Inflammatory macrophage treated with lipopolysaccharide for 4 hours (primary cell): ENCODE measurements around the gene GALNT17.
"Not testable (repeated sequence)": the region's sequence is repeated elsewhere in the genome, so short reads cannot be mapped to it uniquely, and the experiment has no call there.

Source experiments
- DNase-seq: peaks from one replicate; pipeline ENCODE4 v3.0.0-alpha.2; 2020

Gene GALNT17

DNA sequence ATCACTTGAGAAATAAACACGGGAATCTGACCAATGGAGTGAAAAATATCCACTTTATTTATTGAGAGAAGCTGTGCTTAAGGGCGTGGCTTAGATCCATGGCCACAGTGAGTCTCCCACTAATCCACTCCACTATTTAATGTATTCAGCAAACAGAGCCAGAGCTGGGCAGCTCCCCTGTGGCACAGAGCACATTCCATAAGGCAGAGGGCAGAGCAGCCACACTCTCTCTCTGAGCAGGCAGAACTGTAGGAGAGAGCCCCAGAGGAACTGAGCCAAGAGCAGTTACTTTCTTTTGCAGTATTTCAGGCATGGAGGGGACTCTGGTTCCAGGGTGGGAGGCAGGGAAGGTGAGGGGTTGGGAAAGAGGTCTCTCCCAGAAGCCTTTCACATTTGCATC is 106.0 kb downstream of the GALNT17 start:
- DNase-seq = no peak

DNA sequence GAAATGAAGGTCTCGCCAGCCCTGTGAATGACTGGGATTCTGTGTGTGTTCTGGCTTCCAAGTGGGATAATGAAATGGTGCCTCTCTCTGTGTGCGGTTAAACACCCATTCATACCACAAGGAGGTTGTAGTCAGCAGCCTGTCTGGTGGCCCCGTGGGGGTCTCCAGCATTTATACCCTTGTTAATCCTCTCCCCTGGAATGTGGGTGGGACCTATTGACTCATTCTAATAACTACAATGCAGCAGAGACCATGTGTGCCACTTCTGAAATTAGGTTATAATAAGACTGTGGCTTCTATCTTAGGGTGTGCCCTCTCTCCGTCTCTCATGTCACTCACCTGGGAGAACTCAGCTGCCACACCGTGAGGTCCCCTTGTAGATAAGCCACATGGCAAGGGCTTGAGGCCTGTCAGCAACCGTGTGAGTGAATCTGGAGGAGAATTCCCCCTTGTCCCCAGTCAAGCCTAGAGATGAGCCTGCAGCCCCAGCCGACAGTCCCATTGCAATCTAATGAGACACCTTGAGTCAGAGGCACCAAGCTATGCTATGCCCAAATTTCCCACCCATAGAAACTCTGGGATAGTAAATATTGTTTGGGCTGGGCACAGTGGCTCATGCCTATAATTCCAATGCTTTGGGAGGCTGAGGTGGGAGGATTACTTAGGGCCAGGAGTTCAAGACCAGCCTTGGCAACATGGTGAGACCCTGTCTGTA is 106.8 kb downstream of the GALNT17 start:
- DNase-seq = no peak

DNA sequence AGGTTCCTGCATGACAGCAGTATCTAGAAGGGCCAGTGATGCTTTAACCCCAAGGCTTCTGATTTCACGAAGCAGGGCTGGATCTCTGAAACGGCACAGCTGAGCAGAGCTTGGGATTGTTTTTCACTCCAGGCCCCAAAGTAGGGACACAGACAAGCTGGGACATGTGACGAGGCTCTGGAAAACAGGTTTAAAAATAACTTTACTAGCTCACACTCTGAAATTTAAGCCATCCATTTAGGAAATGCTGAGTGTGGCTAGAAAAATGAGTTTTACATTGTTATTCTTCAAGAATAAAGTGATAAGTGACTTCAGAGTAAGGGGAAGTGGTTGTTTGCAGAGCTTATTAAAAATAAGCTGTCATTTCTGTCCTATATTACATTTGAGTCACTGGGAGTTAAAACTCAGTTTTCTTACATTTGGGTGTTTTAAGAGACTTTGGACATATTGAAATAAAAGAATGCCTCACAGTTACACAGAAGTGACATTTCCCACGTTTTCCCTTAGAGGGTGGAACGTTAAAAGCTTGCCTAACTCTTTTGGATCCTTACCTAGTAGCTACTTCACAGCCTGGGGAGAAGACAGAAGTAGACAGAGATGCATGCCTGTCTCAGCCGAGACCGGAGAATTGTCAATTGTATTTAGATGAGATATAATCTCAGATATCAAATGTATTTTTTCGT is 107.8 kb downstream of the GALNT17 start:
- DNase-seq = no peak

DNA sequence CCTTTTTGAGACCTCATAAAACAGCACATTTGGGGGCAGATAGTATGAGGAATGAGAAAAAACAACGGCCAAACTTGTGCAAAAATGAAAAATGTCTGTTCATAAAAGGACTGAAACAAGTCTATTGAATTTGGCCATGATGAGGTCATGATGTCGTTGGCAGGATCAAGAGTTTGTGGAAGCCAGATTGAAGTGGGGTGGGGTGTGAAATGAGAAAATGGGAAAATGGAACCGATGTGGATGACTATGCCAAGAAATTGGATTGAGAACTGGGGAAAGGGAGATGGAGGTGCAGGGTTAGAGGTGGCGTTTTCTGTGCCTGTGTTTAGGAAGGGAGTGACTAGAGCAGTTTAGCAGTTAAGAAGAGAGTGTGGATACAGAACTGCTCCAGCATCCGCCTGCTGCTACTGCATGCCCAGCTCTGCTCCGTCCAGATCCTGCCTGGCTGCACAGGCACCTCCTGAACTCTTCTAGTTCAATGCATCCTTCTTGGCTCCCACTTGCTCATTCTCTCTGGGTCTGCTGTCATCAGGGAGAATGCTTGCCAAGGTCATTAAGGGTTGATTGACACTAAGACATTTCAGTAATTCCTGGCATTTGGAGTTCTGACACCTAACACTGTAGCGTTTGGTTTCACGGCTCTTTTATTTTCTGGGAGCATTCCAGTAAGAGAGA is 111.9 kb downstream of the GALNT17 start:
- no peak for DNase-seq

DNA sequence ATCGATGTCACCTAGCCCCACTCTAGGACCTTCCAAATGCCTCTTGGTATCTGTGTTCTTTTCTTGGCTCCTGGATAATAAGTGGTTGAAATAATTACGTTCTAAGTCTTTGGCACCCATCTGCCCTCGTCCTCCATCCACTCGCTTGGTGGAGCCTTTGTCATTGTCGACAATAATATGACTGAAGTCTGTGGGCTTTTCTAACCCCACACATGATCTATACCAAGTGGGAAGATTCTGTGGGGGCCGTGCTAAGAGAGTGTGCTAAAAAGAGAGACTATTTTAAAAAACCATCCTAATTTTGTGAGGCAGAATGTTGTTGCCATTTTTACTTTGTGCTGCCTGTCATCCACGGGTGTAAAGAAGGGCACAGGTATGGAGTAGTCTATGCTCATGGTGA is 113.1 kb downstream of the GALNT17 start:
- DNase-seq = no peak

DNA sequence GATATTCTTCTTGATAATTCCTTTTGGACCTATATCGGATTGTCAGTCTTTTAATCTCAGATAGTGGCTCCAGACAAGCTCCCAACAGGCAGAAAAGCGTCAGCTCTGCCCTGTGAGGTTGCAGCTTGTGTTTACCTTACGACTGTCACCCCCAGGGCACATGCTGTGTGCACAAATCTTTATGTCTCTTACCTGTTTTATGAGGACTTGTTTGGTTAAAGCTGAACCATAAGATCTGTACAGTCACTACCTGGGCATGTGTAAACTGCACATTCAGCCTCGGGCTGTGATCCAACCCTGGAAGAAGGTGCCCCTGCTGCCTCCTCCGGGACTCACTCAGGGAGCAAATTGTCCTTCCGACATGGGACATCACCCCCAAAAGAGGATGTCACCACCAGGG is 119.8 kb downstream of the GALNT17 start:
- no peak for DNase-seq

DNA sequence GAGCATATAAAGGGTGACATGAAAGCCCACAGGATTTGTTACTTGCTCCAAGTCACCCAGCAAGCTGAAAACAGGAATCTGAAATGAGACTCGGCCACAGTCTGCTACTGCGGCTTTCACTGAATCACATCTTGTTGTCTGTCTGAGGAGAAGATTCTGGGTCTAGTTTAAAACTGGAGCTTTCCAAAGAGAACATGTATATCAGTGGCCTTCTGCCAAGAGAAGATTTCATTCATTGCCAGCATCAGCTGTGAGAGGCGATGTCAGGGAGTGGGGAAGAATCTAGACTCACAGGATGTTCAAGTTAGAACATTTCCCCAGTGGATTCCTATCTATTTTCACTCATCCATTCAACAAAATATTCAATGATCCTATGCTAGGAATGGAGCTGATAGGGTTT is 122.8 kb downstream of the GALNT17 start:
- DNase-seq = no peak

DNA sequence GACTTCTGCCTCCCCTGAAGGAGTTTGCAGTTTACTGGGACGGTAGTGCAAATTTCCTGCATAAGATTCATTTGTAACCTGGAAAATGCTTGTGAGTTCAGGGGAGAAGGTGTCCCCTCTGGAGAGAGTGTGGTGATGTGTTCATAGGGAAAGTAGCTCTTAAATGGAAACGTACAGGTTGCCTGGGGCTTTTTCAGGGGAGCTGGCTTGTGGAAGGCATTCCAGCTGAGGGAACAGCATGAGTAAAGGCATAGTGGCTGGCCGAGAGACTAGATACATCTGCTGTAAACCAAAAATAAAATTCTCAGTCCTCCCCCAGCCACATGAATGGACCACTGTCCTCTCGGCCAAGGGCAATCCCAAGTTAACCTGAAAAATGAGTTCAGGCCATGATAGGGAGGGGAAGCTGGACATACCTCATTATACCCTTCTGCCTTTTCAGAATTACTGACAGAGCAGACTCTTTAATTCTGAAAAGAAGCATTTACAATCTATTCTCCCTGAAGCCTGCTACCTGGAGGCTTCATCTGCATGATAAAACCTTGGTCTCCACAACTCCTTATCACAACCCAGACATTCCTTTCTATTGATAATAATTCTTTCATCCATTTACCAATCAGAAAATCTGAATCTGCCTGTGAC is 123.7 kb downstream of the GALNT17 start:
- no peak for DNase-seq

DNA sequence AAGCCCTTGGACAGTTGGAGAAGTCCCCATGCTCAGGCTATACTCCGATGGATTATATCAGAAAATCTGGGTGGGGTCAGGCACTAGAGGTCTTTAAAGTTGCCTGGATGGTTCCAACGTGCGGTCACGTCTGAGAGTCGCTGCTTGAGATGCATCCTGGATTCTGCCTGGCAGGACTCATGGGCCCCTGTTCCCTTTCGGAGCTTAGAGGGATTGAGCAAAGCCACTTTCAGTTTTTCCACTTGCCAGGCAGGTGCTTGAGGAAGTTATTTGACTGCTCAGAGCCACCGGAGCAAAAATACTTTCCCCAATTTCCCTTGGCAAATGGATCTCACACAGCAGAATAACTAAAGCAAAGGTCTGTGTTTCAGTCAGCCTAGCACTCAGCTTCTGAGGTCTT is 129.1 kb downstream of the GALNT17 start:
- no peak for DNase-seq

DNA sequence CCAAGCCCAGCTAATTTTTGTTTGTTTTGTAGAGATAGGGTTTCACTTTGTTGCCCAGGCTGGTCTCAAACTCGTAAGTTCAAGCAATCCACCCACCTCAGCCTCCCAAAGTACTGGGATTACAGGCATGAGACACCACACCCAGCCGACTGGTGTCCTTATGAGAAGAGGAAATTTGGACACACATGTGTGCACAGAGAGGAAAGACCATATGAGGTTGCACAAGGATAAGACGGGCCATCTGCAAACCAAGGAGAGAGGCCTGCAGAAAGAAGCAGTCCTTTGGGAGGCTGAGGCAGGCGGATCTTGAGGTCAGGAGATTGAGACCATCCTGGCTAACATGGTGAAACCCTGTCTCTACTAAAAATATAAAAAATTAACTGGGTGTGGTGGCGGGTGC is 130.9 kb downstream of the GALNT17 start:
- DNase-seq = not testable (repeated sequence)

DNA sequence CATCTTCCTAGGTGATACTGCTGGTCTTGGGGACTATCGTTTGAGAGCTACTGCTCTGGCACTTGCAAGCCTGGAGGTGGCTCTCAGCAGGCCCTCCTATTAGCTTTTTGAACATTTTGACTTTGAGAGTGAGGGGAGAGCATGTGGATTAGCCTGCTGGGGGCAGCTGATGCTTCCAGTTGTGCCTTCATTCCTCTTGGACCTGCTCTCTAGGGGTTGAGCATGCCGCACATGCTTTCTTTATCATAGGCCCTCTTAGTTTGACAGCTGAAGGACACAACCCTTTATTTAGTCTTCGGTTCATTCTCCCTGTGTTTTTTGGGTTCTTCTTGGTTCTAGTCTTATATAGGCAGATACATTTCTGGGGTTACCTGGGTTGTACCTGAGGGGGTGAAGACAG is 132.1 kb downstream of the GALNT17 start:
- DNase-seq = no peak

DNA sequence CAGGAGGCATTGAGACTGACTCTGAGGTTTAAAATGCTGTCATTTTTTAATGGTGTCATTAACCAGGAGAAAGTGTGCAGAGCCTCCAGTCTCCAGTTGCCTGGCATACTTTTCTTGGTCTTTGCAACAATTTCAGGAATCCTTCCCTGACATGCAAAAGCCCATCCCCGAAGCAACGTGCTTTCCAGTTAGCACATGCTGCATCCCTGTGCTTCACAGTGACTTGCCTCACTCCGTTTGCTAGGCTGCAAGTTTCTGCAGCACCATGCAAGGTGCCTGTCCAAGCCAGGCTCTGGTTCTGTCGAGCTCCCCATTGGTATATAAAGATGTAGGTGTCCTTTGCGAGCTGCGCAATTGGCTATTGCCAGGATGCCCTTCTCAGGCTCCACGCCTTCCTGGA is 135.0 kb downstream of the GALNT17 start:
- DNase-seq = no peak

DNA sequence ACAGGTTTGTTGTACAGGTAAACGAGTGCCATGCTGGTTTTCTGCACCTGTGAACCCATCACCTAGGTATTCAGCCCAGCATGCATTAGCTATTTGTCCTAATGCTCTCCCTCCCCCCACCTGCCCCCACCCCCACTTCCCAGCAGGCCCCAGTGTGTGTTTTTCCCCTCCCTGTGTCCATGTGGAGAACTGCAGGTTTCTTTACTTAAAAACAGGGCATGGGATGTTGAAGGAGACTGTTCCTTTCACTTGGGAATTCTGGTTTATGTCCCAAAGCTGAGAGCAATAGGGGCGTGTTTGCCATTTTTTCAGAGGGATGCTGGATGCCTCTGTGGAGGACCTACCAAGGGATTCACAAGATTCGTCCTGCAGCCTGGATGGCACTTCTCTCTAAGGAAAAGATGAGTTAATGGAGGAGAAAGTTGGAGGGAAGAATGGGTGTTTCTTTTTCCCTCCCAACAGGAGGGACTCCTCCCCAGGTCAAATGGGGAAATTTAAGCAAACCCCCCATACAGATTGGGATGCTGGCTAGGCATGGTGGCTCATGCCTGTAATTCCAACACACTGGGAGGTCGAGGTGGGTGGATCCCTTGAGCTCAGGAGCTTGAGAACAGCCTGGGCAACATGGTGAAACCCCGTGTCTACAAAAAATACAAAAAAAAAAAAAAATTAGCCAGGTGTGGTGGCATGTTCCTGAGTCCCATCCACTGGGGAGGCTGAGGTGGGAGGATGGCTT is 136.0 kb downstream of the GALNT17 start:
- no peak for DNase-seq

DNA sequence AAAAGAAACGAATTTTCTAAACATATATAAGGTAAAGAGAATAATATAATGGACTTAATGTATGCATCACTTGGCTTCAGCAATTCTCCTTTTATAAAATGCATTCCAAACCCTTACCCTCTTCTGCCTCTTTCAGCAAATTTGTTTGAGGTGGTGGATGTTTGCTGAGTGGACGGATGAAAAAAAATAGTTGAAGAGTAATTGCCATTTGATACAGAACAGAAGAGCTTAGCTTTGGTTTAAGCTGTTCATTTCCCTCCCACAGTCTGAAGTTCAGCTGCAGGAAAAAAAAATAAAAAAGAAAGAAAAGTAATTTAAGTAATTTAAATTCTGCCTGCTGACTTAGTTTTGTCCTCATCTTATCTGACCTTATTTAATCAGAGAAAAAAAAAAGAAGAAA is 138.6 kb downstream of the GALNT17 start:
- DNase-seq = no peak

DNA sequence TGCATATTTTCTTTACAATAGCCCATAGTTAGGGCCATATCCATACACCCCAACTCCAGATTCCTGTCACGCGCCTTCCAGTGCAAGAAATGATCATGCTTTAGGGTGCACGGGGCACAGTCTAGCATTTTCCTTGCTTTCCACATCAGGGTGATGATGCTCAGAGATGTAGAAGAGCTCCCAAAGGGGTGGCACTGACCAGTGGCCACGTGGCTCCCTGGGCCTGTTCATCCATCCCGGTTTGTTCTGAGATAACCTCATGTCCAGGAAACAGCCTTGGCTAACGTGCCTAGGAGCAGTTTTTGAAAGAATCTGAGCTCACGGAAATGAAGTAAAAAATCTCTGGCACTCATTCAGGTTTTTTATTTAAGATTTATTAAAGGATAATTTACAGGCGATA is 139.3 kb downstream of the GALNT17 start:
- DNase-seq = no peak

DNA sequence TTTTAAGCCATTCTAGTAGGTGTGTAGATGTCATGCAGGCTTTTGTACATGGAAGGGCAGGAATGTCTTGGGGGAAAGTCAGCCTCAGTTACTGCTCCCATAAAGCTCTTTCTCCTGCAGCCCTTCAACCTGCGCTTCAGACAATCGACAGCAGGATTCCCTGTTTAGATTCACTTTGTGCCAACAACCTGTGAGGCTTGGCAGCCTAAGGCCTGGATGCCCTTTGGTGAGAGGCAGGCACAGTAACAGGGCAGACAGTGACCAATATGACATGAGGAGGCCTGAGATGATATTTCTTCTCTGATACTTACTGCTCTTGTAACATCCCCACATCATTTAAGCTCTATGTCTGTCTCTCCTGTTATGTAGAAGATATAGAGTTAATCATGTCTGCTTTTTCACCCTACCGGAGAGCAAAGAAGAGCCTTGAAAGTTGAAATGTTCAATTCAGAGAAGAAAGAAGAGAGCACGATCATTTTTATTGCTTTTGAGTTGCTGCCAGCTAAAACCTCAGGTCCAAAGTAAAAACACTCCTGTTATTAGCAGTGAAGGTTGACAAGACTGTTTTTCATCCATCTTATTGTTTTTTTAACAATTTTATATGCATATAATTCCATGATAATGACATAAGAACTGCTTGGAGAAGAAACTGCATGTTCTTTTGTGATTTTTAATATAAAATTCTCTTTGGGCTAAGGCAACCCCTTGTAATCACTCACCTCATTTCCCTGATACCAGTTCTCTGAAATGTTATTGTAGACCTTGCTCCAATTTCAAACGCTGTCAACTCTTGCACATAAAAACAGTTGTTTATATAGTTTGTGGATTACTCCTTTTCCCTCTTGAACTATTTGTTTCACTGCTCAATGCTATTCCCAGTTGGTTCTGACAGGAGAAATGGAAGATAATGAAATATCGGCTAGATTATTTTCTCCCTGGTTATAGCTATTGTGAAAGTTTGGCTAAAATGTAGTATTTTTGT is 140.9 kb downstream of the GALNT17 start:
- no peak for DNase-seq

DNA sequence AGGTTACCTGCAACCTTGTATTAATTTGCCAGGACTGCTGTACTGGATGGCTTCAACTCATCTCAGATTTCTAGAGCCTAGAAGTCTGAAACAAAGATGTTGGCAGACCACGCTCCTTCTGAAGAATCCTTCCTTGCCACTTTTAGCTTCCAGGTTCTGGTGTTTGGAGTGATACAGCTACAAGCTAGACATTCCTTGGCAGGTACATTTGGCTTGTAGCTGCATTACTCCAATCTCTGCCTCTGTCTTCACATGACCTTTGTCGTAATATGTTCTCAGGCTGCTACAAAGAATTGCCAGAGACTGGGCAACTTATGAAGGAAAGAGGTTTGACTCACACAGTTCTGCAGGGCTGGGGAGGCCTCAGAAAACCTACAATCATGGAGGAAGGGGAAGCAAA is 146.3 kb downstream of the GALNT17 start:
- DNase-seq = no peak

DNA sequence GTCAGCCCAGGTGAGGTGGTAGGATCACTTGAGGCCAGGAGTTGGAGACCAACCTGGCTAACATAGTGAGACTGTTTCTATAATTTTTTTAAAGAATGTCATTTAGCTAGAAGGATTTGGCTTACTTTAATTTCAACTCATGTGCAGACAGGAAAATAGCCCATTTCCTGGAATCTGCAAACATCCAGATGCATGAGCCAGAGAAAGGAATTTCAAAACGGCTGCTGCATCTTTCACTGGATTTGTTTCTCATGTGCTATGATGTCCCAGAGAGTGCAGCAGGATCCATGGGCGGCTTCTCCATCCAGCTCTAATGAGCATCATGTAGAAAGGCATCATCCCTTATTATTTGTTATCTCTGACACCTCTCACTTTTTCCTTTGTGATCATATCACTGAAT is 149.3 kb downstream of the GALNT17 start:
- no peak for DNase-seq

DNA sequence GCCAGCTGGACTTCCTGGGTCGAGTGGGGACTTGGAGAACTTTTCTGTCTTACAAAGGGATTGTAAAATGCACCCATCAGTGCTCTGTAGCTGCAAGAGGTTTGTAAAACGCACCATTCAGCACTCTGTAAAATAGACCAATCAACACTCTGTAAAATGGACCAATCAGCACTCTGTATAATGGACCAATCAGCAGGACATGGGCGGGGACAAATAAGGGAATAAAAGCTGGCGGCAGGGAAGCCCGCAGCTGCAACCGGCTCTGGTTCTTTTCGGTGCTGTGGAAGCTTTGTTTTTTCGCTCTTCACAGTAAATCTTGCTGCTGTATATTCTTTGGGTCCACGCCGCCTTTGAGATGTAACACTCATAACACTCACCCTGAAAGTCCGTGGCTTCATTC is 151.9 kb downstream of the GALNT17 start:
- DNase-seq = no peak

DNA sequence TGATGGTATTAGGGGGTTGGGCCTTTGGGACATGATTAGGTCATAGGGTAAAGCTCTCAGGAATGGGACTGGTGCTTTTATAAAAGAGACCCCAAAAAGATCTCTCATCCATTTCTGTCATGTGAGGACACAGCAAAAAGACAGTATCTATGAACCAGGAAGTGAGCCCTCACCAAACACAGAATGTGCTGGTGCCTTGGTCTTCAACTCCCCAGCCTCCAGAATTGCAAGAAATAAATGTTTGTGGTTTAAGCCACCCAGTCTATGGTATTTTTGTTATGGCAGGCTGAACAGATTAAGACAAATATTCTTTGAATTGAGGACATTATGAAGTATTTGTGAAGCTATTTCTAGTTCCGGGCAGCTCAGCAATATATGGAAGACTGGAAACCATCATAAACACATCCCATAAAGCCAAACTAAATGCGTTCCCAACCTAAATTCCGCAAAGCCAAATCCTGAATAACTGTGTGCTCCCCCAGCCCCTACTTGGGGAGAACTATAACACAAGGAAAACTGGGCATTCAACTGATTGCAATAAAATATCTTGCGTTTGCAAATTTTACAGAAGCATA is 153.7 kb downstream of the GALNT17 start:
- no peak for DNase-seq

DNA sequence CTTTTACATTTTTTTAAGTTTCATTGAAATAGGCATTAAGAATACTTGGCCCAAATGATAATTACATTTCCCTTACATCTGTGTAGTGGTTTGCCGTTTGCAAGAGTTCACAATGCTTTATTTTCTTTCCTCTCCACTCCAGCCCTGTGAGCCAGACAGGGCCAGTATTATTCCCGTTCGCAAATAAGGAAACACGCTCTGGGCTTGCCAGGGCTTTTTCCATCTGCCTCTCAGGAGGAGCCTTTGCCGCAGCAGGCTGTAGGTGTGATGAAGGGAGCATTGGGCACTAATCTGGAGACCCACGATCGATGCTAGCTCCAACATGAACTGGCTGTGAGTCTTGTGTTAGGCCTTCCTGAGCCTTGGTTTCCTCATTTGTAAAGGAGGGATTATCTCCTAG is 154.4 kb downstream of the GALNT17 start:
- DNase-seq = no peak
